HG03175 (cell line): ENCODE data around the gene FRMD4A.
"Not testable (repeated sequence)": the region's sequence is repeated elsewhere in the genome, so short reads cannot be mapped to it uniquely, and the experiment has no call there.

ENCODE experiments used
- ATAC-seq: cut with Tn5 transposase; IDR thresholded peaks from one replicate; pipeline ENCODE4 v1.9.1; 2021; ENCODE audit warnings: mild to moderate bottlenecking, moderate library complexity; ENCODE audit not compliant: unreplicated experiment

FRMD4A gene

DNA sequence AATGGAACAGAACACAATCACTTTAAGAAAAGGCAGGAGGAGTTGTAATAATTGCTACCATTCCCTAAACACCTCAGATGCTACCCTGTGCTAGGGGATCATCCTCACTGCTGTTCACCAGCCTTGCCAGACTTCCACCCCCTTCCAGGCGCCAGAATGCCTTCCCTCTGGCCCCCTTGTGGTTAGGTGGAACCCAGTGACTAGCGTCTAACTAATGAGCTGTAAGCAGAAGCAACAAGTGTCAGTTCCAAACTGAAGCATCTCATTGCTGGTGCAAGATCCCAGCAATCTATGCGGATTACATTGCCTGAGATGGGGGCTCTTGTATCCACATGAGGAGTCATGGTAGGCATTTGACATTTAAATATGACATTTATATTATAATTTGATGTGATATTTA is 86.6 kb downstream of the FRMD4A start:
- ATAC-seq = no peak

DNA sequence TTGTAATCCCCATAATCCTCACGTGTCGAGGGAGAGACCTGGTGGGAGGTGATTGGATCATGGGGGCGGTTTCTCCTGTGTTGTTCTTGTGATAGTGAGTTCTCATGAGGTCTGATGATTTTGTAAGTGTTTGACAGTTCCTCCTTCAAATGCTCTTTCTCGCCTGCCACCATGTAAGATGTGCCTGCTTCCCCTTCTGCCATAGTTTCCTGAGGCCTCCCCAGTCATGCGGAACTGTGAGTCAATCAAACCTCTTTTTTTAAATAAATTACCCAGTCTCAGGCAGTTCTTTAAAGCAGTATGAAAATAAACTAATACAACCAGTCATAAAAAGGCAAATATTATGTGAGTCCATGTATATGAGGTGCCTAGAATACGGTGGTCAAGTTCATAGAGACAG is 87.5 kb downstream of the FRMD4A start:
- ATAC-seq = no peak

DNA sequence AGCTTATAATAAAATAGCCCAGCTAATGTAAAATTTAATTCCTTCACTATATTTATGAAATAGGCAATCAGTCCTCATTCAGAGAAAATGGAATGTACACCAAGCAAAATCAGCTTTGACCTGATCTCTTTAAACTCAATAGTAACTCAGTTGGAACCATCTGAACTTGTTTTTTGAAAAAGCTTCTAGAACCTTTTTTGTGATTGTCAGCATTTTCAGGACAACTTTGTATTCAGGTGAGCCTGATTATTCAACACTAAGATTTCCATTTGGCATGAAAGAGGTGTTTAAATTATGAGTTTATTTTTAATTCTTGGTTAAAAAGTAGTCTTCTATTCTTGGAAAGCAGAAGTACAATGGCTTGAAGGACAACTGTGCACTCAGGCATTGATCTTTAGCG is 89.5 kb downstream of the FRMD4A start:
- ATAC-seq = no peak

DNA sequence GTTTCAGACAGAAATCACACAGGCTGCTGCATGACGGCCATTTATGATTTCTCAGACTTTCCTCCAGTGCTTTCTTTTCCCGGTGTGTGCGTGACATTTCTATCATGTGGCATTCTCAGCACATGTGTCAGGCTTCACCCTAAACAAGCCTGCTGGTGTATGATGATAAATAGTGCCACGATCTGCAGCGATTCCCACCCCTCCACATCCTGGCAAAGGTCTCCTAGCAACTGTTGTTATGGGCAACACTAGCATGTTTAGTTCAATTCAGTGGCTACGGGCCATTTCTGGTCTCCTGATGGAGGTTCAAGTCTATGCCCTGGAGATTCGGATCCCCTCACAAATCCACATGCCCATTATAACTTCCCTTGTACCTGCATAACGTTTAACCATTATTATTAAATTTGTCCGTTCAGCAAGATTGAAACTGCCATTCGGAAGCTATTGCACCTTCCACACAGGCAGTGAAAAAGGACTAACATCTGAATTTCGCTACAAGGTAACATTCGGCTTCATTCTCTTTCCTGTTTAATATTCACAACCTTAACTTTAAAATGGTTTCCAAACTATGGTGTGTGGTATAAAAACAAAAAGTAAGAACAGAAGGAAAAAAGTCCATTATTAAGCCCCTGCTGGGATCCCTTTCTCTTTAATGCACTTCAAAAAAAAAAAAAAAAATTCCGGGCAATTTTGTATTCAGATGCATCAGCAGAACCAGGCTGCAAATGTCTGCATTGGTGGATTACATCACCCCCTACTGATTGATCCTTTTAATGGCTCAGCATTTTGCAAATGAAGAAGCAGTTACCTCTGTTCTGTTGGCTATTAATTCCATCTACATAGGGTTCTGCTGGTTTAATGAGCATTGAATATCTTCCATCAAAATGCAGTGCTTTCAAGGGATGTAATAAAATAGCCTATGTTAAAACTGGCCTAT is 90.2 kb downstream of the FRMD4A start:
- ATAC-seq = no peak

DNA sequence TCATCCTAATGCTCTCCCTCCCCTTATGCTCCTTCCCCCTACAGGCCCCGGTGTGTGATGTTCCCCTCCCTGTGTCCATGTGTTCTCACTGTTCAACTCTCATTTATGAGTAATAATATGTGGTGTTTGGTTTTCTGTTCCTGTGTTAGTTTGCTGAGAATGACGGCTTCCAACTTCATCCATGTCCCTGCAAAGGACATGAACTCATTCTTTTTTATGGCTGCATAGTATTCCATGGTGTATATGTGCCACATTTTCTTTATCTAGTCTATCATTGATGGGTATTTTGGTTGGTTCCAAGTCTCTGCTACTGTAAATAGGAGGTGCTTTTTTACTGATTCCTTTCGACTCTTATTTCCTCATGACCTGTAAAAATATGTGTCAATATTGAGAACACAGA is 92.1 kb downstream of the FRMD4A start:
- ATAC-seq = not testable (repeated sequence)

DNA sequence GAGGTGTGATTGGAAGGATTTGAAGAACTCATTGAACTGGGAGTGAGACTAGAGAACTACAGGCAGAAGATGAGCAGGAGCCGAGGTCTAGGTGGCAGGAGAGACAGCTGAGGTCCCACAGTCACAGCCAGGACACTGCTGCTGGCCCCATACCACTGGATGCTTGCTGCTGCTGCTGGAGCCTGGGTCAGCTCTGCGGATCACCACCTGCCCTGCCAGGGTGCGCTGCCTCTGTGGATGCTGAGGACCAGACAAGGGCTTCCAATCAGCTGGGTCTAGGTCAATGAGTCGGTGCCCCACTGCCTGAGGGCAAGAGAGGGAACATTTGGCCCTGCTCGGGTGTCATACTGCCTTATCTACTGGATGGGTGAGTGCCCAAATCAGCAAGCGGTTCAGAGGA is 94.4 kb downstream of the FRMD4A start:
- ATAC-seq = no peak

DNA sequence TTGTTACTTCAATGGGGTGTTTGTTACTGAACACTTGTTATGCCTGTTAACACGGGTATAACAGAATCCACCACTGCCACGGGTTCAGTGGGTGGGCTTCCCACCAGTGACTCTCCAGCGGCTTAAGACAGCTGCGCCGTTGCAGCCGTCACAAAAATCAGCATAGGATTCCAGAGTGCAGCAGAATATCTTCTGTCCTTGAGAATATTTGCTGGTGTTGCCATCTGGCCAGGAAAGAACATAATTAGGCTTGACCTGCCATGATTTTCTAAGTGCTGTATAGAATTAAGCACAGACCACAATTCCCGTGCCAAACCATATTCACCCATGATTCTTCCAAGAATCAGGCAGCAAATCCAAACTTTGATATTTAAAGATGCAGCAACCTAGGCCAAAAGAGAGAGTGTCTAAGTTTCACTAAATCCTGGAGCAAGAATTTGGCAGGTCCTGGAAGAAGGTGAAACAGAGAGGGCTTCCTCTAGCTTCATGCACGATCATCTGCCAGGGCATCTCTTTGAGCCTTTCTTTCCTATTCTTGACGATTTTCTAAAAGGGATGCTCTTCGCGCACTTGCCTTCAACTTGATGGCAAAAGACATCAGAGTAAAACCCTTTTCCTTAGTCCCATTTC is 95.0 kb downstream of the FRMD4A start:
- ATAC-seq = no peak

DNA sequence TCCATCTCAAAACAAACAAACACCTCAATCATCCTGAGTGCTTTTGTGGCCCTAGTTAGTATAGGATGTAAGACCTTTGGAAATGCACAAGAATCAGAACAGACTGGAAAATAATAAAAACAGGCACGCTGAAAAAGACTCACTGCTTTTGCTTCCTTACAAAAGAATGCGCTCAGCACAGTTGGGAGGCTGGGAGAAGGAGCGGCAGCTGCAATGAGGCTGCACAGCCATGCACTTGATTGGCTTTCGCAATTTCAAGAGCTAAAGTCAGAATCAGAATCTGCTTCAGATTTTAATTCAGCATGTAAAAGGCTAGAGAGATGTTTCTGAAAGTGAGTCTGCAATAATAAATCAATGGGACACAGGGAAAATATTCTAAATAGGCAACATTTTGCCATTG is 97.2 kb downstream of the FRMD4A start:
- no peak for ATAC-seq

DNA sequence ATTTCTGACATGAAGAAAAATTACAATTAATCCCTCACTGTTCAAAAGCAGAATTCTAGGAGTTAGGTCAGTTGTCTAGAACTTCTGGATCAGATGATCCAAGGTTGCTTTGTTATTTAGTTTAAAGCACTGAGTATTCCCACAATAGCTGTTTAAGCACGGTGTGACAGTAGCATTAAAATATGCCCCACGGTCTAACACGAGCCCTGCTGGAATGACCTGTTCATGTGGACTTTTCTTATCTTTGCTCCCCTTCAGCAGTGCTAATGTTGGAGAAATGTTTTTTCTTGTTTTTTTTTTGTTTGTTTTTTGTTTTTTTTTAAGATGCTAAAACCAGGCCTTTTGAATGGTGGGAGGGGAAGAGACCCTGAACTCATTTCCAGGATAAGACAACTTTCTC is 101.9 kb downstream of the FRMD4A start:
- not testable (repeated sequence) for ATAC-seq

DNA sequence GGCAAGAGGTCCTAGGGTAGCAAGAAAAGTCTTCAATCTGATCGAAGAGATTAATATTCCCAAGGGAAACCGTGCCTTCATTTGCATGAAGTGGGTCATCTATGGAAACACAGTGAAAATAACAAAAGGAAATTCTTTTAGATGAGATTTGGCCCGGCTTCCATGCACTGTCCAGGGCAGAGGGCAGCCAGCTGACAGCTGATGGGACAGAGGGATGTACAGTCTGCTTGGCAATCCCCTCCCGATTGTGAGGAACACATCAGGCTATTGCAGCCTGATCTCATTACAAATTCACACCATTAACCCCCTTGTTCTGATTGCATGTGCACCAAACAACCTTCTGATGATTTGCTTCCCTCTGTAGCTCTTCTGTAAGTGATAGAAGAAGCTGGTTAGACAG is 105.3 kb downstream of the FRMD4A start:
- no peak for ATAC-seq

DNA sequence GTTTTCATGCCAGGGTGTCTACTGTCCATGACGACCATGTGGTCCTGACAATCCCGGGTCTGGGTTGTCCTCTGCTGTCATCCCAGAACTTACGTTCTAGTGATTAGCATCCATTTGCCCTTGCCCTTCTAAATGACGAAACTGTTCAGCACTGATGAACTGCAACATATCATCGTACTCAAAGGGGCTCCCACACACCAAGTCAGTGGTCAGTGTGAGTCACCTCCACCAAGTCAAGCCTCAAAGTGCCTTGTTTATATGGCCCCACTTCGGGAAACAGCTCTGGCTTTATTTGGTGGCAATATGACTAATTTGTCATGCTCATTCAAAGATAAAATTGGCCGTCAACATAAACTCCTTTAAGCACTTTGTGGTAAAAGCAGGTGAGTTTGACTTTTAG is 110.7 kb downstream of the FRMD4A start:
- ATAC-seq = no peak

DNA sequence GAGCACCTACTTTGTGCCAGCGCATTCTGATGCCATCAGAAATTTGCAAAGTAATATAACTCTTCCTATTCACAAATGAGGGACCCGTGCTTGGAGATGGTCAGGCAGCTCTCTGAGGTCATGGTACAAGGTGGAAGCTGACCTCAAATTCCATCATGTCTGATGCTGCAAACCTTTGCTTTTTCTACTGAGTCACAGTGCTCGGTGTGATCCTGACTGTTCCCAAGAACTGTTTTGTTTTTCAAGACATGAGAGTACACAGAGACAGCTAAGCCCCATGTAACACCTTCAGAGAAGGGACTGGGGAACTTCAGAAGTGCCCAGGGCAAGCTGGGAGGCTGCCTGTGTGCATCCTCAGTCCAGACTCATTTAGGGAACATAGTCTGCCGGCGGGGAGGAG is 111.3 kb downstream of the FRMD4A start:
- ATAC-seq = no peak

DNA sequence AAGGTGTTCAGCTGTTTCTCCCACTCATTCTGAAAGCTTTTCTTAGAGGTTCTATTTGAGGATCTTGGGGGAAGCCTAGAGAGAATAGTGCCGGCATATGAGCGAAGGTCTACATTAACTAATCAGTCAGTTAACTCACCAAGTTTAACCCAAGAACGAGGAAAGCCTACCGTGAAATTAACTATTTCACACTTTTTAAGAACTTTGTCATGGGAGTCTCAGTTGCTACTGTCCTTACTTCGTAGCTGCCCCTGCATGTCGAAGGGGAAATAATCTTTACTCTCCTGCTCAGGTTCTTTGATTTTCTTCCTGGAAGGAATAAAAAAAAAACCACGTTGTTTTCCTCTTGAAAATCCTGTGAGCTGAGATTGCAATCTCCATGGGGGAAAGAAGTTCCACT is 115.1 kb downstream of the FRMD4A start:
- ATAC-seq = no peak

DNA sequence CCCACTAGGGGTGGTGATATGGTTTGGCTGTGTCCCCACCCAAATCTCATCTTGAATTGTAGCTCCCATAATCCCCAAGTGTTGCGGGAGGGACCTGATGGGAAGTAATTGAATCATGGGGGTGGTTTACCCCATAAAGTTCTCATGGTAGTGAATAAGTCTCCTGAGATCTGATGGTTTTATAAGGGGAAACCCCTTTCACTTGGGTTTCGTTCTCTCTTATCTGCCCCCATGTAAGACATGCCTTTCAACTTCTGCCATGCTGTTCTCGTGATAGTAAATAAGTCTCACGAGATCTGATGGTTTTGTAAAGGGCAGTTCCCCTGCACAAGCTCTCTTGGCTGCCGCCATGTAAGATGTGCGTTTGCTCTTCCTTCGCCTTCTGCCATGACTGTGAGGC is 117.0 kb downstream of the FRMD4A start:
- ATAC-seq = not testable (repeated sequence)

DNA sequence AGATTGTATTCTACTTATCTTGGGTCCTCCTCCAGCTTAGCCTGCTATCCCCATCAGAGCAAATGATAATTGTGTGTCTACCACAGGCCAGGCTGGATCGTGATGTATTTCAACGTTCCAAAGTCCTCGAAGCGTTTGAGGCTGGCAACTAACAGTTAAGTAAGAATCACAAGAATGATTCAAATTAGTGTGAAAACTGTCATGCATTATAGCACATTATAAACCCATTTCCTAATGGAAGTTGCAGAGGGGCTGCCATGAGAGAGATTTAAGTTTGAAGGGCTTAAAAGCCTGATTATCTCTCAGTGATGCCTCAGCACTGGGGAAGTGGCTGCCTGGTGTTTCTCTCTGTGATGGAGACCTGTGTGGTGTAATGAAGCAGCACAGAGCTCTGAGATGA is 119.1 kb downstream of the FRMD4A start:
- no peak for ATAC-seq

DNA sequence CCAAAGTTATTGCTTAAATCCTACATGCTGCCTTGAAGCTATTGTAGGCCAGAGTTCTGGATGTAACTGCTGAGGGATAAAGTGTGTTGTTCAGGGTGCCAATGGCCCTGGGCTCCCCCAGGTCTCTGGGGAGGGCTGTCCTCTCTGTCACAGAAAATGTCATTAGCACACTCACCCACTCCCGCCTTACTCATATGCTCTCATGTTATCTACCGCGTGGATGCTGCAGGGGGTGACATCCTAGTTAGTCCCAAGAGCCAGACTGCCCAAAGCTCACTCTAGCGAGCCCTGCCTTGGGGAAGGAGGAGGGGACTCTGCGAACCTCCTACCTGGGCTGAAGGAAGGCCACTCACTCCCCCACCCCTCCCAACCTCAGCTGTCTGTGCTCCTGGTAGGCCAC is 122.5 kb downstream of the FRMD4A start:
- ATAC-seq = no peak

DNA sequence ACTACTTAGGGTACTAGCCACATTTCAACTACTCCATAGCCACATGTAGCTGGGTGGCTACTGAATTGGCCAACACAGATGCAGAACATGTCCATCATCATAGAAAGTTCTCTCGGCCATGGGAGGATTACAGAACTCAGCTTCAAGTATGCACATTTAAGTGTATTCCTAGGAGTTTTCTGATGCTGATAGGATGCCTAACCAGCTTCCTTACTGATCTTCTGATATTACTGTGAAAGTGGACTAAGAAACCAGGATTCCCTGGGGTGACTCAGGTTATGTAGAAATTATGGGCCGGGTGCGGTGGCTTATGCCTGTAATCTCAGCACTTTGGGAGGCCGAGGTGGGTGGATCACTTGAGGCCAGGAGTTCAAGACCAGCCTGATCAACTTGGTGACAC is 125.5 kb downstream of the FRMD4A start:
- no peak for ATAC-seq

DNA sequence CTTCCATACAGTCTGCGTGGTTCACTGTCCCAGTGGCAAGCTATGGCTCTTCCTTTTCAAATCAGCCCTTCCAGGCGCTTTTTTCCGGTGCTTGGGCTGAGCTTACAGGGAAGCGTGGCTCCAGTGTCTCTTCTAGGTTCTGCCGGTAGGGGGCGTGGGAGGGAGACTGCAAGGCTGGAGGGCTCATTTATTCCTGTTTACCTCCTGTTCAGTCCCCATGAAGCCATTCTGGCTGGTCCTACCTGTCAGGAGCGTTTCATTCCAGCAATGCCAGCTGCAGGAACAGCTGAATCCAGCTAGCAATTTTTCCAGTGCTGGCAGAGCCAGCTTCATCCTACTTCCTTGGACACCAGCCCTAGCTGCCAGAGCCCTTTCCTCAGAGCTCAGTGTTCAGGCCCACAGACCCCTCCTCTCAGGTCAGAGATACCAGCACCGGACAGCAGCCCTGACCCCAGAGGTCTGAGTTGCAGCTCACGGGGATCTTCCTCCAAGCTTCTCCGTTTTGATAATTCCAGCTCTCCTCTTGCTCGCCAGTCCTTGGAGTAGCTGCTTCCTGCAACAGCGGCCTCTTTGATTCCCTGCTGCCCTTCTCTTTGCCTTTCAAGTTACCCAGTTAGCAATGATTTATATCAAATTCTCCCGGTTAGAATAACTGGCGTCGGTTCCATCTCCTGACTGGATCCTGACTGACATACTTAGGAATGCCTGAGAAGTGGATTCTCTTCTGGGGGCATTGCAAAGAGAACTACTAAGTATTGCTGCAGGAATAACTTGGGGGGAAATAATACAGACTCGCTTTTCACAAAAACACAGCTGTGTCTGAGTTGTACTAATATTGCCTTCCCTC is 129.8 kb downstream of the FRMD4A start:
- ATAC-seq = no peak

DNA sequence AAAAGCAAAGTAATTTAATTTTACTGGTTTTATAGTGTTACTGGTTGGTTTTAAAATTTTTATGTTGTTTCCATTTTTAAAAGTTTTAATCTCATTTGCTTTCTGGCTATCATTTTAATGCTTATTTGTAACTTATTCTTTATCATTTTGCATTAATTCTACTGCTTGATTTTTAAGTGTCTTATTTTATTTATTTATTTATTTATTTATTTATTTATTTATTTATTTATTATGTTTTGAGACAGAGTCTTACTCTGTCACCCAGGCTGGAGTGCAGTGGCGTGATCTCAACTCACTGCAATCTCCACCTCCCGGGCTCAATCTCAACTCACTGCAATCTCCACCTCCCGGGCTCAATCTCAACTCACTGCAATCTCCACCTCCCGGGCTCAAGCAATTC is 131.6 kb downstream of the FRMD4A start:
- not testable (repeated sequence) for ATAC-seq

DNA sequence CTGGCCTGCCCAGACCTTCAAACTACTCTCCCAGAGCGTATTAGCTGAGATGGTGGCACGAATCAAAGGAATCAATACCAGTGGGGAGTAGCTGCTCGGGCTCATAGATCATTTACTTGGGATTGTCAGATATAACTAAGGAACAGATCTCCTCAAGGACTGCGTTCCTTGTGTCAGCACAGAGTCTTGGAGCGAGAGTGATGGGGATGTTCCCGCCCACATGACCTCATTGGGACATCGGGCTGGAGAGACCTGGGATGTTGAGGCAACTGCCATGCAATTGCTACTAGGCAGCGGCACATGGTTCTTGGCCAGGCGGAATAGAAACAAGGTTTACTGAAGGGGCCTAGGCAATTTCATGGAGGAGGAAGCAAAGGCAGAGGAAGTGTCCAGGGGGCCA is 132.6 kb downstream of the FRMD4A start:
- ATAC-seq = no peak

DNA sequence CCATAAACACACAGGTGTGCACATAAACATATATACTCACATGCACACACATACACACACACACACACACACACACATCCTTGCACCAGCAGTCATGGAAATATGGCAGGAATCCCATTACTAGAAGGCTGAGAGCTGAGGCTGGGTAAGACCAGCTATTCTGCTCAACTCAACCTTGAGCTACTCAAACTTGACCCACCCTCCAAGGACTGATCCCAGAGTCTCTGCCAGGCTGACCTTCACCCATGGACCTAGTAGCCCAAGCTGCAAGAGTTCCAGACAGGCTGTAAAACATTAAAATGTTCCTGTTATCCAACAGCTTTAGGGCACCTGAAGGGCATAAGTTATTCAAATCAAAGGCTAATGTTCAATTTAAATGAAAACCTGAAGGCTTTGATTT is 134.6 kb downstream of the FRMD4A start:
- ATAC-seq = no peak

DNA sequence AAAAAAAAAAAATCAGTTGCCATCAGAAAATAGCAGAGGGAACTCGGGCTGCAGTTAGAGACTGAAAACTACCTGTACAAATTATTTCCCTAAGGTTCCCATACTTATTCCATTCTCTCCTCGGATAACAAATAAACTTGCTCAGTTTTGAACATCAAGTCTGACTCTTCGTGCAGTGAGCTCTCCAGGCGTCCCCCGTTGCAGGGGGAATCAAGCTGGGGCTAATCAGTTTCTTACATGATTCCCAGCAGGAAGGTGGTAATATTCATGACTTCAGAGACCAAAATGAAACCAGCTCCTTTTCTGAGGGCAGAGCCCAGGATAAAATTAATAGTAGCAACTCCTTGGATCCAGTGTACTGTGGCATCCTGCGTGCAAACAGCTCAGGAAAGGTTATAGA is 135.3 kb downstream of the FRMD4A start:
- ATAC-seq = no peak
